GM21576 (cell line): Measurements from ENCODE around the gene ZNF541.
"Not testable (repeated sequence)": the region's sequence is repeated elsewhere in the genome, so short reads cannot be mapped to it uniquely, and the experiment has no call there.

ENCODE experiments used
- ATAC-seq: cut with Tn5 transposase; IDR thresholded peaks from one replicate; pipeline ENCODE4 v1.9.1; 2021; ENCODE audit warnings: mild to moderate bottlenecking, moderate library complexity; ENCODE audit not compliant: unreplicated experiment

The ZNF541 gene

DNA sequence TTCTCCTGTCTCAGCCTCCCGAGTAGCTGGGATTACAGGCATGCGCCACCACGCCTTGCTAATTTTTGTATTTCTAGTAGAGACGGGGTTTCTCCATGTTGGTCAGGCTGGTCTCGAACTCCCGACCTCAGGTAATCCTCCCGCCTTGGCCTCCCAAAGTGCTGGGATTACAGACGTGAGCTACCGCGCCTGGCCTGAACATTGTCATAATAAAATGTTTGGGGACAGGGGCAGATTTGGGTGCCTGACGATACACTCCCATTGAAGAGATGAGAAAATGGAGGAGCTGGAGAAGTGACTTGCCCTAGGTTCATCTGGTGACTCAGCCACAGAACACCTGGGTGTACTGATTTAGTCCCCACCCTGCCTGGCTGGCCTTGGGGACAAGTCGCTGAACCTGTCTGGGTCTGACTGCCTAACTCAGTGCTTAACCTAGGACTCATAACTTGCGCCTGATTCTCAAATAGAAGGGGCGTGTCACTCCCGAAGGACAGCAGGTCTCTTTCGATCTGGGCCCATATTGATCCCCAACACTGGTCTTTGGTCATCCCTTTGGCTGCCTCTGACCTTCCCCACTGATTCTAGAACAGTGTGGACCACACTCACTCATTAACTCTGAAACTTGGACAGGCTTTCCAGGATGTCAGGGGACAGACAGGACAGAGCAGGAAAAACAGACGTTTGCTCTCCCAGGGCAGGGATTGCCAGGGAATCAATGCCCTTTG is 28.4 kb upstream of the ZNF541 start:
- ATAC-seq = no peak

DNA sequence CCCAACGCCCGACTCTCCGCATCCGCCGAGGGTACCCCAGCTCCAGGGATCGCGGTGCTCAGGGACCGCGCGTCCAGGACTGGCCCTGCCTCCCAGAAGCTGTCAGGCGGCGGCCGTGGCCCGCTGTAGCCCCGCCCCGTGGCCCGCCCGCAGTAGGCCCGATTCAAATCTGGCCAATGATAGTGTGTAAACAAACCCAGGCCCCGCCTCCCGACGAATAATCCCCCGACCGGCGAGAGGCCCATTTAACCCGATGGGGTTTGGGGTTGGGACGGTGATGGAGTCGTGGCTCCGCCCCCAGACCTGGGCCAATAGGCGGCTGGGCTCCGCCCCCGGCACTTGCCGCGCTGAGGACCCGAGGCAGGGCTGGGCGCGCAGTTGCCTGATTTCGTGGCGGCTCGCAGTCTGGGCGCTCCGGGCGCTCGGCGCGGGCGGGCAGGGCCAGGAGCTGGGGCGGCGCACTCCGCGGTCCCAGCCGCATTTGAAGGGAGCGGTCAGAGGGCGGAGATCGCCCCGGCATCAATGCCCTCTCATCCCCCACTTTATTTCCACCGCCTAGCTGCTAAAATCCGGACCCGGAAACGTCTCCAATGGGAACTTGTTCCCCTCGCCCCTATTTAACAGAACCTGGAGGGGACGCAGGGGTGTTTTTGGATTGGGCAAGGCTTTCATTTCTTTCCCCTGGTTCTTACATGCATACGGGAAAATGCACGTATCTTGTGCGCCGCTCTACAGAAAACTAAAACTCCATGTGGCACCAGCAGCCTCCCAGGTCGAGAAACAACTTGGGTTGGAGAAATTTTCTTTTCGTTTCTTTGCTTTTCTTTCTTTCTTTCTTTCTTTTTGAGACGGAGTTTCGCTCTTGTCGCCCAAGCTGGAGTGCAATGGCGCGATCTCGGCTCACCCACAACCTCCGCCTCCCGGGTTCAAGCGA is 27.6 kb upstream of the ZNF541 start:
- ATAC-seq = peak; percentile 90

DNA sequence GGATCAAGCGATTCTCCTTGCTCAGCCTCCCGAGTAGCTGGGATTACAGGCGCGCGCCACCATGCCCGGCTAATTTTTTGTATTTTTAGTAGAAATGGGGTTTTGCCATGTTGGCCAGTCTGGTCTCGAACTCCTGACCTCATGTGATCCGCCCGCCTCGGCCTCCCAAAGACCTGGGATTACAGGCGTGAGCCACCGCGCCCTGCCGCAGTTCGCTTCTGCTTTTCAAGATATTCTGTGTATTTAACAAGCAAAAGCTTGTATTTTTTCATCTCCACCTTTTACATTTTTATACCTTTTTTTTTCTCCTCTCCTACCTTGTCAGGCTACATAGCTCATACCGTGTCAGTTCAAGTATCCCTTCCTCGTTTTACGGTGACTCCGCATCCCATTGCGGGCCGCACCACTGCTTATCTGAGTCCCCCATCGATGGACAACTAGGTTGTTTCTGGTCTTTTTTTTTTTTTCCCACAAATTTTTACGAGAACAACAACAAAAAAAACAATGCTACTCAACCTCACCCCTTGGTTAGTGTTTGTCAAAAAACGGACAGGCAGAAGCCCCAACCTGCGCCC is 26.8 kb upstream of the ZNF541 start:
- not testable (repeated sequence) for ATAC-seq

DNA sequence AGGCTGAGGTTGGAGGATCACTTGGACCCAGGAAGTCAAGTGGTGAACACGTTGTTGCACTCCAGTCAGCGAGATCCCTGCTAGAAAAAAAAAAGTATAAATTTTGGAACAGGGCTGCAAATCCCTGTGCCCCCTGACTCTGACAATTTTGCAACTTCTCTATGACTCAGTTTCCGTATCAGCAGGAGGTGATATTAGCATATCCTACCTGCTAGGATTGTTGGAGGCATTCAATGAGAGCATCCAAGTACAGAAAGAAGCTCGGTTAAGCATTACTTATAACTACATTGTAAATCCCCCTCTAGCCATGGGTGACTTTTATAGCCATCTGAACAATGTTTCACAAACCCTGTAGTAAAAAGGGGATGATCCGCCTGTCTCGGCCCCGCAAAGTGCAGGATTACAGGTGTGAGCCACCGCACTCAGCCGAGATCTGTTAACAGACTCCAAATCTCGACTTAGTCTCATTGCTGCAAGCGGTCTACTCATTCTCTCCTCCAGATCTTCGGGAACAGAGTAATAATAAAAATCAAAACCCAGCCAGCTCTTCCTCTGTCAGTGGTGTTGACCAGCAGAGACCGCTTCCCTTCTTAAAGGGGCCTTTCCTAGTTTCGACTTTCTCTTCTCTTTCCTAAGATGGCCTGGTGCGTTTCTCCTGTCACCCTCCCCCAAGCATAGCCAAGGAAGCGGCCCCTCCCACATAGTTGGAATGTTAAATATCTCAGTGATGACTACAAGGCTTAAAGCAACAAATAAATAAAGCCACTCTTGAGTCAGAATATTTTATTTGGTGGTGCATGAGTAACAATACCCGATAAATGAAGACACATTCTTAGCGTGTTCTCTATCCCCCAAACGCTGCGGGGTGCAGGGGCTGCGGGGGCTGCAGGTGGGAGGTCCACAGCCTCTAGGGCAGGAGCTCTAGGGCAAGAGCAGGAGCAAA is 25.7 kb upstream of the ZNF541 start:
- no peak for ATAC-seq

DNA sequence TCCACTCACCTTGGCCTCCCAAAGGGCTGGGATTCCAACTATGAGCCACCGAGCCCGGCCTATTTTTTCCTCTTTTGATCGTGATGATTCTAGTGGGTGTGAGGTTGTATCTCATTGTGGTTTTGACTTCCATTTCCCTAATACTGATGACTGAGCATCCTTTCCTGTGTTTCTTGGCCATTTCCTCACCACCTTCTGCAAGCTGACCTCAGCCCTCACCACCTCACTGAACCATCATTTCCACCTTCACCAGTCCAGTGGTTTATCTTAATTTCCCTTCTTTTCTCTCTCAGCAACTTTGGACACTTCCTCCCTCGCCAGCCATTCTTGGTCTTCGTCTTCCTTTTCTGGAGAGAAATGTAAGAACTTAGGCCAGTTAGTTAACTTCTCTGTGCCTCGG is 23.0 kb upstream of the ZNF541 start:
- no peak for ATAC-seq

DNA sequence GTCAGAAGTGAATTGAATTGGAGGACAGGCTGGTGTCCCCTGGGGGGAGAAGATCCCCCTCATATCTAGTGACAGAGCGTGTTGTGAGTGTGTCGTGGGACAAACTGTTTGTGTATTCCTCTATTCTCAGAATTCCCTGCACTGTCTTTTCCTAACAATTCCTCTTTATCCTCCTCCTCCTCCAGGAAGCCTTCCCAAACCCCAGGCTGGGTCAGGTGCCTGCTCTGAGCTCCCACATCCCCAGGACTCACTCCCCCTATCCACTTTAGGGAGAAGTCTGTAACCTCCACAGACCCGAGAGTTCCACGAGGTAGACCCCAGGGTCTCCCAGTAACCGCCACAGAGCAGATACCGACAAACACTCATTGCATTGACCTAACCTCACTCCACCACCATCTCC is 20.9 kb upstream of the ZNF541 start:
- ATAC-seq = no peak

DNA sequence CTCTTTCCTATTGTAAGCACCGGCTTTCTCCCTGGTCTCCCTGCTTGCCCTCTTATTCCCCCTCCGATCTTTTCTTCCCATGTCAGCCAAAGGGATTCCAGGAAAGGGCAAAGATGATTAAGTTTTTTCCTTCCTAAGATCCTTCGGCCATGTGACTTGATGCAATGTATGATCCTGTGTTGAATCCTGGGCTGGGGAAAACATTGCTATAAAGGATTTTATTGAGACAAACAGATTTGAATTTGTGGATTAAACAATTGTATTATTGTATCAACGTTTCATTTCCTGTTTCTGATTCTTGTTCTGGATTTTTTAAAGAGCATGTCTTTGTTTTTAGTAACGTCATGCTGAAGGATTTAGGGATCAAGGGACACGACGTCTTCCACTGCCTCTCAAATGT is 16.9 kb upstream of the ZNF541 start:
- ATAC-seq = no peak

DNA sequence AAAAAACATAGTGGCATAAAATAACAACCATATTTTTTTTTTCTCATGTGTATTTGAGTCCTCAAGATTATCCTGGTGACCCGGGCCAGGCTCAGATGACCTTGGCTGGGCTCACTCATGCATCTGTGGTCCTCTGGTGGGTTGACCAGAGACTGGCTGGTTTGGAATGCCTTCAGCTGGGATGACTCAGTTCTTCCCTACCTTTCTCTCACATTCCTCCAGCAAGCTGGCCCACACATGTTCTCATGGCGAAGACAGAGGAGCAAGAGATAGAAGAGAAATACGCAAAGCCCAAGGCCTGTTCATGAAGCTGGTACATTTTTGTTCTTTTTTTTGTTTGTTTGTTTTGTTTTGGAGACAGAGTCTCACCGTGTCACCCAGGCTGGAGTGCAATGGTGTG is 14.3 kb upstream of the ZNF541 start:
- ATAC-seq = no peak

DNA sequence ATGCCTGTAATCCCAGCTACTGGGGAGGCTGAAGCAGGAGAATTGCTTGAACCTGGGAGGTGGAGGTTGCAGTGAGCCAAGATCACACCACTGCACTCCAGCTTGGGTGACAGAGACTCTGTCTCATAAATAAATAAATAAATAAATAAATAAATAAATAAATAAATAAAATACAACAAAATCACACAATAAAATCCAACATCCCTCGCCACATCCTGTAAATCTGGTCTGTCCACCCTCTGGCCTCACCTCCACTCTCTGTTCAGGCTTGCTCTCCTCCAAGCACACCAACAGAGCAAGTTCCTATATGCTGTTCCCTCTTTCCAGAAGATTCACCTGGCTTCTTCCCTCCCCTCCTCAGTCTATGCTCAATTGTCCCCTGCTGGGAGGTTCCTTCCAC is 10.2 kb upstream of the ZNF541 start:
- ATAC-seq = not testable (repeated sequence)

DNA sequence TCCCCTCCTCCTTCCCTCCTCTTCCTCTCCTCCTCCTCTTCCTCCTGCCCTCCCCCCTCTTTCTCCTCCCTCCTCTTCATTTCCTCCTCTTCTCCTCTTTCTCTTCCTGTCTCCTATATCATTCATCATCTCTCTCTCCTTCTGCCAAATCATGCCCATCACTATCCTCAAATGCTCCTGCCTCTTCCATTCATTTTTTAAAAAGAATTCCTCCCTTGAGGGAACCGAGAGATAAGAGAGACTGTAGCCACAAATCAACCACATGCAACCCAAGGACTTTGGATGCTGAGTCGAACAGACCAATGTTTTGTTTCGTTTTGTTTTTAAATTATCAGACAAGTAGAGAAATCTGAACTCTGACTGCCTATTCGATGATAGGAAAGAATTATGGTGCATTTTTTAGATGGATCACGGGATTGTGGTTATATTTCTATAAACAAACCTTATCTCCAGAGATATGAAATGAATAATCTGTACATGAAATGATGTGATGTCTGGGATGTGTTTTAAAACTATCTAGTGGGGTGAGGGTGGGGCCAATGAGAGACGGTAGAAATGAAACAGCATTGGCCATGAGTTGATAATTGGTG is 9.5 kb upstream of the ZNF541 start:
- no peak for ATAC-seq

DNA sequence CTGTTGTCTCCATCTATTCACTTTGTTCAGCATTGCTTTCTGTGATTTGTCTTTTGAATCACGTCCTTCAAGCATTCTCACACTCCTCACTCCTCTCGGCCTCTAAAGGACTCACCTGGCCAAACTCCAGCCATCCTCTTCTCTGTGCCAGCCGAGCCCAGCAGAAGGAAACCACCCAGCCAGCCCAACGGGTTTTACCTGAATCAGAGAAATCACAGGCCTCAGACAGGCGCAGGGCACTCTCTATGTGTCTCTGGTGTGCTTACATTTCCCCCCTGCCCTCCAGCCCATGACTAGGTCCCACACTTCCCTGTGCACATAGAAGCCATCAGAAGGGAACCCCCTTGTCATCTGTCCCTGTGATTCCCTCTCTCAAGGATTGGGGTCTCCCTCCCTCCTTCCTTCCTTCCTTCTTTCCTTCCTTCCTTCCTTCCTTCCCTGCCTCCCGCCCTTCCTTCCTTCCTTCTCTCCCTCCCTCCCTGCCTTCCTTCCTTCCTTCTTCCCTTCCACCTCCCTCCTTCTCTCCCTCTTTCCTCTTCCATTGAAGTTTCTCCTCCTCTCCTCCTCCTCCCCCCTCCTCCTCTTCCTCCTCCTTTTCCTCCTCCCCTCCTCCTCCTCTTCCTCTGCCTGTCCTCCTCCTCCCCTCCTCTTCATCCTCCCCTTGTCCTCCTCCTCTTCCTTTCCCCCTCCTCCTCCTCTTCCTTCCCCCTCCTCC is 8.8 kb upstream of the ZNF541 start:
- ATAC-seq = no peak

DNA sequence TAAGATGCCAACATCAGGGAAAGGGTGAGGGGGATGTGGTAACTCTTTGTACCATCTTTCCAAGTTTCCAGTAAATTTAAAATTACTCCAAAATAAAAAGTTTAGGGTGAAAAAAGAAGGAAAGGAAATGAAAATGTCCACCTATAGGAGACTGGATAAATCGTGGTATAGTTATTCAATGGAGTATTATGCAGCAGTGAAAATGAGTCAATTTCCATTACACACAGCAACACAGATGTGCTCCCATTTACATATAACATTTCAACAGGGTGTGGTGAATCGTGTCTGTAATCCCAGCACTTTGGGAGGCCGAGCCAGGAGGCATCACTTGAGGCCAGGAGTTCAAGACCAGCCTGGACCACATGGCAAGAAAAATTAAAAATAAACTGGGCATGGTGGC is 7.4 kb upstream of the ZNF541 start:
- ATAC-seq = no peak

DNA sequence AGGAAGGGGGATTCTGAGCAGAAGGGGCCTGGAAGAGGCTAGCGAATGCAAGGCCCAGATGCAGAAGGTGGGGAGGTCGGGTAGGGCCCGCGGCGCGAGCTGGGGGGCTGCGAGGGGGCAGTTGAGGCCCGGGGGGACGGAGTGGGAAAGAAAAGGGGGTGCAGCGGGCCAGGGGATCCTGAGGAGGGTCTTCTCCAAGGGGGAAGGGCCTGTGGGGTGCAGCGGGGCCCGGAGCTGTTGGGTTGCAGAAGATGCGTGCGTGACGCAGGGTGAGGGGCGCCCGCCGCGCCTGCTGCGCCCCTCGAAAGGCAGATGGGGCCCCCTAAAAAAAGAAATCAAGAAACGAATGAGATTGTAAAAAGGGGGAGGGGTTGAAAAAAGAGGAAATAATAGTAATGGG is 313 bp downstream of the ZNF541 start:
- ATAC-seq = no peak

DNA sequence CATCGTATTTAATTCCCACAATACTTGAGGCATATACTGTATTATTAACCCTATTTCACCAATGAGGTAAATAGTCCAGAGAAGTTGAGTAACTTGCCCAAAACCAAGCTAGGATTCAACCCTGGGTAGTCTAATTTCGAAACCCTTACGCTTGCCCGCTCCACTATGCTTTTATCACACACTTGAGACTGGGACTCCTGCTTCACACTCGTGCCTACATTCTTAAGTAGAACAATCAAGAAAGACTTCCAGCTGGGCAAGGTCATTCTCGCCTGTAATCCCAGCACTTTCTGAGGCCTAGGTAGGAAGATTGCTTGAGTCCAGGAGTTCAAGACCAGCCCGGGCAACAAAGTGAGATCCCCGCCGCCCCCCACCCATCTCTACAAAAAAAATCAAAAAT is 3.6 kb downstream of the ZNF541 start:
- ATAC-seq = no peak

DNA sequence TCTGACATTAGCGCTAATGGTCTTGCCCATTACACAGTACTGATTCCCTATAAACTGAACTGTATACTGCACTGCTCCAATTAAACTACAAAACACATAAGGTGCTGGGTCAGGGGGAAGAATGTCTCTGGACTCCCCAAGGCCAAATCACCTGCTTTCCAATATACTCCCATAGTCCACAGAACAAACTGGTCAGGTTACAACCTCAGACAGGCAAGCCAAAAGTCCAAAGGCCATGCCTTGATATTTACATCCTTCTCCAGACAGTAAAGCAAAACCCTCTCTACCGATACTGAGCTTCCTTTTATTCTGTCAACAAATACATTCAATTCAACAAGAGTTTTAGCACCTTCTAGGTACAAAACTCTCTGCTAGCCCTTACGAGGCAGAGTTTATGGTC is 8.9 kb downstream of the ZNF541 start:
- no peak for ATAC-seq

DNA sequence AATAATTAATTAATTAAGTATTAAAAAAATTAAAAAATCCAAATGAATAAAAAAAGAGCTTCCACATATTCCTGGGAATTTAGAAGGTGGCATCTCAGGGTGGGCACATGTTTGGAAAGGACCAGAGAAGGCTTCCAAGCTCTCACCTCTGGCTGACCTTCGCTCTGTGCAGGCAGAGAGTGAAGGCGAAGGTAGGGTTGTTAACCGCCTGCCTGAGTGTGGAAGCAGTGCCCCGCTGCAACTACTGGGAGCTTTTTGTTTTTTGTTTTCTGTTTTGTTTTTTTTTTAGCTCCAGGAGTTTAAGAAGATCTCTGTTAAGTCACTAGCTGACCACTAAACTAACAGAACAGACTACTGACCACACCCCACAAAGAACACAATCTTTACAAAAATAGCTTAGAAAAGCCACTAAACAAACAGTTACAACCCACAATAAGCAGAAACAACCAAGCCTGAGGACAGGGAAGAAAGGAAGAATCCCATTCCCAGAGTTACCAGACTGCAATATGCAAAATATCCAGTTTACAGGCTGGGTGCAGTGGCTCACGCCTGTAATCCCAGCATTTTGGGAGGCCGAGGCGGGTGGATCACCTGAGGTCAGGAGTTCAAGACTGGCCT is 11.4 kb downstream of the ZNF541 start:
- no peak for ATAC-seq

DNA sequence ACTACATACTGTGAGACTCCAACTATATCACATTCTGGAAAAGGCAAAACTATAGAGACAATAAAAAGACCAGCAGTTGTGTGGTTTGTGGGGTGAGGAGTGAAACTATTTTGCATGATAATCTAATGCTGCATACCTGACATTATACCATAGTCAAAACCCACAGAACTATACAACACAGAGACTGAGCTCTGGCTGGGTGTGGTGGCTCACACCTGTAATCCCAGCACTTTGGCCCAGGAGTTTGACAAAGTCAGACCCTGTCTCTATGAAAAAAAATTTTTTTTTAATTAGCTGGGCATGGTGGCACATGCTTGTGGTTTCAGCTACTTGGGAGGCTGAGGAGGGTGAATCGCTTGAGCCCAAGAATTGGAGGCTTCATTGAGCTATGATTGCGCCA is 11.9 kb downstream of the ZNF541 start:
- ATAC-seq = no peak

DNA sequence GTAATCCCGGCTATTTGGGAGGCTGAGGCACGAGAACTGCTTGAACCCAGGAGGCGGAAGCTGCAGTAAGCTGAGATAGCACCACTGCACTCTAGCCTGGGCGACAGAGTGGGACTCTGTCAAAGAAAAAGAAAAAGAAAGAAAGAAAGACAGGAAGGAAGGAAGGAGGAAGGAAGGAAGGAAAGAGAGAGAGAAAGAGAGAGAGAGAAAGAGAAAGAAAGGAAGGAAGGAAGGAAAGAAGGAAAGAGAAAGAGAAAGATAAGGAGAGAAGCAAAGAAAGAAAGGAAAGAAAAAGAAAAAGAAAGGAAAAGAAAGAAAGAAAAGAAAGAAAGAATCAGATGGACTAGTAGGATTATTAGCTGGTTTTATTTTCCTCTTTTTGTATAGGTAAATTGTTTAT is 22.8 kb downstream of the ZNF541 start:
- ATAC-seq = no peak

DNA sequence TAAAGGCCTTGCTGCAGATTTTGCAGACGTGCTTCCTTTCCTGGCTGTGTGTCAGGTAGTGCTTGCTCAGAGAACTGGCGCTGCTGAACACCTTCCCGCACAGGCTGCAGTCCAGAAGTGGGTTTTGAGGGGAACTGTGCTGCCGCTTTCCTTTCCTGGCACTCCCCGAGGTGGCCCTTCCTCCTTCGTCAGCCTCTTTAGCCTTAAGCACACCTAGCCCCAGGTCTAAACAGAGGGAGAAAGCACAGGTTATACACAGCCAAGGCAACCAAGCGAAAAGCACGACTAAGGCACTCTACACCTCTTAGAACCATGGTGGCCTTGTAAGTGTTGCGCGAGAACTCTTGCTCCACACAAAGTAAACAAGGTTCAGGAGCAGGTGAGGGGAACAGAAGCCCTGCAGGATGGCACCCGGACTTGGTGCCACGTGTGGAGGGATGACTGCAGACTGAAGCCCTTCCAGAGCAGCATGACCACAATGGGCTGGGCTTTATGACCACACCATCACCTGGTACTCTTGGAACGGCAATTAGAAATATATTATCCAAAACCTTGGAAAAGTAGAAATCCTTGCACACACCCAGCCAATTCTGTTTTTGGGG is 23.6 kb downstream of the ZNF541 start:
- no peak for ATAC-seq
